GM12864 (cell line): ENCODE results near the gene ETV4.
A peak's percentile ranks its signal among the peaks of the same experiment; 100 is the strongest.
"Not testable (repeated sequence)": the region's sequence is repeated elsewhere in the genome, so short reads cannot be mapped to it uniquely, and the experiment has no call there.

Experiments
- DNase-seq: peaks from one replicate; pipeline ENCODE4 v3.0.0-alpha.2; 2011; ENCODE audit warnings: low read depth
- H3K4me3 ChIP-seq: 2 replicates; pipeline ENCODE4 v1.5.1; 2011; ENCODE audit warnings: mild to moderate bottlenecking, low read depth, low read length, control low read depth
- CTCF ChIP-seq: IDR thresholded peaks from 2 replicates; pipeline ENCODE4 v1.5.1; 2011; ENCODE audit warnings: low read depth, mild to moderate bottlenecking, moderate library complexity, low read length, control low read depth, inconsistent platforms; ENCODE audit errors: missing control alignments

ETV4 gene

GRCh38 chr17:43515656-43516055 is 30.5 kb downstream of the ETV4 start:
- H3K4me3 ChIP-seq: no peak overlapping the region
- no peak for TF ChIP-seq CTCF
- no peak for DNase-seq

- H3K4me3 ChIP-seq, DNase-seq: not testable (repeated sequence)
These were observed 34.9 kb downstream of the ETV4 start for GRCh38 chr17:43511199-43511598.

- not testable (repeated sequence) for DNase-seq, H3K4me3 ChIP-seq
These were observed 36.7 kb downstream of the ETV4 start for GRCh38 chr17:43509440-43509839.

- no peak overlapping the region for H3K4me3 ChIP-seq
- DNase-seq: no peak
- no peak for TF ChIP-seq CTCF
These were observed 55.5 kb downstream of the ETV4 start for GRCh38 chr17:43490621-43491020.

GRCh38 chr17:43483674-43484551 is 62.2 kb downstream of the ETV4 start, which contains the start of gene DHX8:
Gene DHX8 (plus strand): TSS chr17:43483975. CDS start chr17:43484038, 63 bp downstream.
- peak; percentile 100 for TF ChIP-seq CTCF
- peak; percentile 96 for DNase-seq
- H3K4me3 ChIP-seq: peak within 1 kb of the TSS; percentile 93

- H3K4me3 ChIP-seq: no peak overlapping the region
- no peak for TF ChIP-seq CTCF
- no peak for DNase-seq
These were observed 63.8 kb downstream of the ETV4 start for GRCh38 chr17:43482103-43483012.

- DNase-seq: no peak
- TF ChIP-seq CTCF: no peak
- no peak overlapping the region for H3K4me3 ChIP-seq
These were observed 66.2 kb downstream of the ETV4 start for GRCh38 chr17:43479948-43480347.
